Fibroblast of skin of abdomen (primary cell): ENCODE results near the gene NDUFS7.
A peak's percentile ranks its signal among the peaks of the same experiment; 100 is the strongest.
"Not testable (repeated sequence)": the region's sequence is repeated elsewhere in the genome, so short reads cannot be mapped to it uniquely, and the experiment has no call there.

Experiments
- DNase-seq: peaks from one replicate; pipeline ENCODE4 v3.0.0-alpha.2; 2013

The NDUFS7 gene

DNA sequence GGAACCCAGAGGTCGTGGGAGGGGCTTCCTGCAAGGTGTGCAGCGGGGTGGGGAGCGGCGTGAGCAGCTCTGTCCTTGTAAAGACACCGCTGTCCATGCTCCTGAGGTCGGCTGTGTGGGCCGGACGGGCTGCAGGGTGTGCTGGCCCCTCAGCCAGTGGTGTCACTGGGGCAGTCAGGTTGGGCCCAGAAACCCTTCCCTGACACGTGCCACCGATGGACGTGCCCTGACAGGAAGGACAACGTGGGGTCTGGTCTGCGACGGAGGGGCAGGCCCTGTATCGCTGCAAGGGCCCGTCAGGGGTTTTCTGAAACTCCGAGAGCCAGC, 50.3 kb downstream of the NDUFS7 start:
- no peak for DNase-seq

DNA sequence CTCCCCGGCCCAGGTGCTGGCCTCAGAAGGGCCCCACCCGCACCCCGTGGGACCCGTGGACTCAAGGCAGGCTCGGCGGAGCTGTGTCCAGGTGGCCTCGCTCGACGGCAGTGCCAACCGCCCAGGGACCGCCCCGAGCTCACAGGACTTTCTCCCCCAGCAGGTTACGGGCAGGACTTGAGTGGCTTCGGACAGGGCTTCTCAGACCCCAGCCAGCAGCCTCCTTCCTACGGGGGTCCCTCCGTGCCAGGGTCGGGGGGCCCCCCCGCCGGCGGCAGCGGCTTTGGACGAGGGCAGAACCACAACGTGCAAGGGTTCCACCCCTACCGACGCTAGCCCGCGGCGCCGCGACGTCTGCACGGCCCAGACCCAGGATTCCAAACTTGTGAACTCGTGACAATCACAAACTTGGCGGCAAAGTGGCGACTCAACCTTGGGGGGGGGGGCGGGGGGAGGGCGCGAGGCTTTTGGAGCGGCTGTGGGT, 50.9 kb downstream of the NDUFS7 start:
- no peak for DNase-seq

DNA sequence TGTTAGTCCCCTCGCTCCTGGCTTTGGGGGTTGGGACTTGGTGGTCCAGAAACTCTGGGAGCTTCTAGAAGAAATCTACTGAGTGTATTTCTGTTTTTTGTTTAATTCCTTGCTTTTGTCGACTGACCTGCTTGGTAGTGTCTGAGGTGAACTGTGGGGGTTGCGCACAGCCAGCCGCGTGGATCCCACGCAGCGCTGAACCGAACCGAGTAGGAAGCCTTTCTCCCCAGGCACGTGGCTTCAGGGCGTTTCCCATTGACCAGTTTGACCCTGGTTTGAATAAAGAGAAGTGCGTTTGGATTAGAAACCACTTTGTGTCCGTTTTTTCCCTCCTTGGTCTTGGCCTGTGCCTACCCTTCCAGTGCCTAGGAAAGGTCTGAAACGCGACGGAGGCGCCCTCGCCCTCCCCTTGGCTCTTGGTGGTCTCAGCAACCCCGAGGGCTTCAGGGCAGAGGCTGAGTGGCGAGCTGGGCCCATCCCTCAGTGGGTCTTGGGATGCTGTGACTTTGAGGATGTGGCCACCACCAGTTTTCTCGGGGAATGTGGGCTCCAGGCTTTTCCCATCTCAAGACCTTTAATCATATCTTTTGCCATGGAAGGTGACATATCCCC, 51.8 kb downstream of the NDUFS7 start:
- DNase-seq = no peak

DNA sequence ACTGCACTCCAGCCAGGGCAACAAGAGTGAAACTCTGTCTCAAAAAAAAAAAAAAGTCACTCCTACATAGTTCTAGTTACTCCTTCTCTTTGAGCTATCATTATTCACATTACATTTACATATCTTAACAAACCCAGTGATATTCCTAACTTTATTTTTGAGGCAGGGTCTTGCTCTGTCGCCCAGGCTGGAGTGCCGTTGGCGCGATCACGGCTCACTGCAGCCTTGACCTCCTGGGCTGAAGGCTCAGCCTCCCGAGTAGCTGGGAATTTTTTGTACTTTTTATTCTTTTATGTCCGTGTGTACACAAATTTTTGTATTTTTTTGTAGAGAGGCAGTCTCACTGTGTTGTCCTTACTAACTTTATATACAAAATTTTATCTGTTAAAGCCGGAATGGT, 53.9 kb downstream of the NDUFS7 start:
- no peak for DNase-seq

DNA sequence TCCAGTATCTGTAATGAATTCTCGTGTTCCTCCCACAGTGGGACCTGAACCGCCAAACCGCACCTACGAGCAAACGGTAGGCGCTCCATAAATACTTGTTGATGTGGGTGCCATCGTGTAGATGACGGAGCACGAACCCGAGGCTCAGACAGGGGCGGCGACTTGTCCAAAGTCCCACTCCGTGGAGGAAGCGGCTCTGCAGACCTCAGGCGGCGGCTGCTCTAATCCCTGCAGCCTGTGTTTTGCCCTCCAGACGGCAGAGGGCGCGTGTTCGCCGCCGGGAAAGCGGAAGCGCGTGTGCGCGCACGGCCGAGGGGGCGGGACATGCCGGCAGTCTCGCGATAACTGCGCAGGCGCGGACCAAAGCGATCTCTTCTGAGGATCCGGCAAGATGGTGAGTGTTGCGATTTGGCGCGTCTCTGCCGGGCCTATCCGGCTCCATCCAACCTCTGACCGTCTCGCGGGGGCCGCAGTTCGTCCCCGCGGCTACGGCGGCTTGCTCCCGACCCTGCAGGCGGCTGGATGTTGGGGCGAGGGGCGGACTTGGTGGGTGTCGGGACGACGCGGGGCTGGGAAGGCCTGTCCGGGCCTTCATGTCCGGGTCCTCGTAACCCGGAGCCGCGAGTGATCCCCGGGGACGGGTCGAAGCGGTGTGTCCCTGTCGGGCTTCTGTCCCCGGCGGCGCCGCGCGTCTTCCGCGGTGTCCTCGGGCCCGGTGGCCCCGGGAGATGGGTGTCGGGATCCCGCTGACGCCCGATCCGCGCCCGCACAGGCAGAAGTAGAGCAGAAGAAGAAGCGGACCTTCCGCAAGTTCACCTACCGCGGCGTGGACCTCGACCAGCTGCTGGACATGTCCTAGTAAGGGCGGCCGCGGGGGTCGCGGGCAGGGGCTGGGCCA, 54.6 kb downstream of the NDUFS7 start, which contains the start of gene RPS15:
RPS15 (plus strand) TSS at position 362 of the 898 bp plus-strand sequence; CDS start at position 392, 30 bp downstream.
- DNase-seq = peak; percentile 93

DNA sequence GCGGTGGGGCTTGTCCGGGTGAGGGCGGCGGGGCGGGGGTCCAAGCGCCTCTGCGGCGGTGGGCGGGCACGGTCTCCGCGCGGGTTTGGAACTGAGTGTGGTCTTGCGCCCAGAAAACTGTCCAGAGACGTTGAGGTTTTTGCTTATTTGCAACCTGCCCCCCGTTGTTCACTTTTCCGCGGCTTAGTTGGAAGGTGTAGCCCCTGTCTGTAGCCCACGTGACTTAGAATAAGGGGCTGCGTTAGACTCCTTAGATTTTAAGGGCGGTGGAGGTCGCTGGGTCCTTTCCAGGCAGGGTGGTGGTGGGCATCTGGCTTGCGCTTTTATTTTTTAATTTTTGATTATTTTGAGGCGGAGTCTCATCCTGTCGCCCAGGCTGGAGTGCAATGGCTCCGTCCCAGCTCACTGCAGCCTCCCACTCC, 55.2 kb downstream of the NDUFS7 start:
- no peak for DNase-seq

DNA sequence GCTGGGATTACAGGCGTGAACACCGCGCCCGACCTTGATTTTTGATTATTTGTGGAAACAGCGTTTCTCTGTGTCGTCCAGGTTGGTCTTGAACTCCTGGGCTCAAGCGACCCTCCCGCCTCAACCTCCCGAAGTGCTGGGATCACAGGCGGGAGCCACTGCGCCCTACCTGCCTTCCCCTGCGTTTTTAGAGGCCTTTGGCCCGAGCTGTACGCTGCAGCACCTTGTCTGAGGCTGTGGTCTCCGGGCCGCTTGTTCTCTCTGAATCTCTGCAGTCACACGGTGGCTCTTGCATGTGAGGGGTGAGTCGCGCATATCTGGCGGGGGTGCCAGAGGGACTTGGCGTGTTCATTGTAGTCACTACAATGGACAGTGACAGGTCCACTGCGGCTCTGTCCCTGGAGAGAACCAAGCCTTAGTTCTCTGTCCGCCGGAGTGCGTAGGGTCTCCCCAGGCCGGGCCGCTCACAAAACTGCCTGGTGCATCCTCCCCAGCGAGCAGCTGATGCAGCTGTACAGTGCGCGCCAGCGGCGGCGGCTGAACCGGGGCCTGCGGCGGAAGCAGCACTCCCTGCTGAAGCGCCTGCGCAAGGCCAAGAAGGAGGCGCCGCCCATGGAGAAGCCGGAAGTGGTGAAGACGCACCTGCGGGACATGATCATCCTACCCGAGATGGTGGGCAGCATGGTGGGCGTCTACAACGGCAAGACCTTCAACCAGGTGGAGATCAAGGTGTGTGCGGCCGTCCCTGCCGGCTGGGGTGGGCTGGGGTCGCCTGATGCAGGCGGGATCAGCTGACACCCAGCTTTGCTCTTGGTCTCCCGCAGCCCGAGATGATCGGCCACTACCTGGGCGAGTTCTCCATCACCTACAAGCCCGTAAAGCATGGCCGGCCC, 56.1 kb downstream of the NDUFS7 start:
- DNase-seq = not testable (repeated sequence)

DNA sequence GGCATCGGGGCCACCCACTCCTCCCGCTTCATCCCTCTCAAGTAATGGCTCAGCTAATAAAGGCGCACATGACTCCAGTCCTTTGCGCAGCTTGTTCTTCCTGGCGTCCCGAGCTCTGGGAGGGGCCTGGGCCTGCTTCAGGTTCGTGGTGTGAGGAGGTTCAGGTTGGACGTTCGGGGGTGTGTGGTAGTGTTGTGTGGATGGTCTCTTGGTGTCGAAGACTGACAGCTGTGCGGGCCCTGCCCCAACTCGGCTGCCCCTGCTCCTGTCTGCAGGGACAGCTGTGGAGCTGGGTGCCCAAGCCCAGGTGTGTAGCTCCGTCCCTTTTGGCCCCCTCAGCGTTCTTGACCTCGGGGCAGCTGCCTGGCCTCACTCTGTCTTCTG, 56.7 kb downstream of the NDUFS7 start:
- DNase-seq = no peak

DNA sequence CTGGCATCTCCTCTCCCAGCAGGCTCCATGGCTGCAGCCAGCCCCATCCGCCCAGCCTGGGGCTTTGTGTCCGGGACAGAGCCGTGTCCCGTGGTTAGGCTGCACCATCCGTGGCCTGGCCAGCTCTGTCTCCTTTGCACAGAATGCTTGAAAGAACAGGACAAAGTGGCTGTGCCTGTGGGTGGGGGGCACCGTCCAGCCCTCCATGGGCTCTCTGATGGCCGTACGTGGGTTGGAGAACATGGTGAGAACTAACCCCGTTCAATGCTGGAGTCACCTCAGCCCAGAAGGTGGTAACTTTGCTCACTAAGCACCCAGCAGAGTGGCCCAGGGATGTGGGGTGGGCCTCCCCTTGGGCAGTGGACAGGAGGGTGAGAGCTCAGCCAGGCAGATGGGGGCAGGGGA, 57.3 kb downstream of the NDUFS7 start:
- DNase-seq = no peak

DNA sequence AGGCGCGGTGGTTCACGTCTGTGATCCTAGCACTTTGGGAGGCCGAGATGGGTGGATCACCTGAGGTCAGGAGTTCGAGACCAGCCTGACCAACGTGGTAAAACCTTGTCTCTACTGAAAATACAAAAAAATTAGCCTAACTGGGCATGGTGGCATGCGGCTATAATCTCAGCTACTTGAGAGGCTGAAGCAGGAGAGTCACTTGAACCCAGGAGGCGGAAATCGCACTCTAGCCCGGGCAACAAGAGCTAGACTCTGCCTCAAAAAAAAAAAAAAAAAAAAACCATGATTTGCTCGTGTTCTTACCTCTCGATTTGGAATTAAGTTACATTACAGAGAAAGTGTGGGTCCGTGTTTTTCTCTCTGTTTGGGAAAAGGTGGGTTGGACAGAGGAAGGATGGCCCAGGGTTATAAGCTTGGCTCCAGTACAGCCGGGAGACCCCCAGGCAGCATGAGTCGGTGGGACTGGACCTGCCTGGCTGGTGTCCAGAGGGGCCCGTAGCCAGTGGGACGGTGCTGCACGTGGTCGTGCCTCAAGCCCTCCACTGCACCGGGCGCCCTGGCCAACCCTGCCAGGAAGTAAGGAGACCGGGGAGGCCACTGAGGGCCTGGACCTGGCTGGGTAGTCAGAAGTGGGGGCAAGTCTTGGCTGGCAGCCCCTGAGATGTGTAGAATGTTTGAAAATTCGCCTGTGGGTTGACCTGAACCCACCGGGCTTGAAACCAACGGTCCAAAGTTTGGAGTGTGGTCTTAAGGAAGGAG, 58.2 kb downstream of the NDUFS7 start:
- DNase-seq = no peak
